ENCODE data around the gene PSMB9. TPM values are rescaled to one million over a fixed set of nuclear protein-coding genes. Genes with fewer than 3 reads are reported as not detected.

Gene PSMB9
- total and polyA plus RNA-seq, 9 of the 15 experiments (the other 6 are each of a cell fraction or from before 2014, with no cell fraction given): 1.1 to 3.7 (median 2.4) TPM

- TF ChIP-seq, protein P1, sequence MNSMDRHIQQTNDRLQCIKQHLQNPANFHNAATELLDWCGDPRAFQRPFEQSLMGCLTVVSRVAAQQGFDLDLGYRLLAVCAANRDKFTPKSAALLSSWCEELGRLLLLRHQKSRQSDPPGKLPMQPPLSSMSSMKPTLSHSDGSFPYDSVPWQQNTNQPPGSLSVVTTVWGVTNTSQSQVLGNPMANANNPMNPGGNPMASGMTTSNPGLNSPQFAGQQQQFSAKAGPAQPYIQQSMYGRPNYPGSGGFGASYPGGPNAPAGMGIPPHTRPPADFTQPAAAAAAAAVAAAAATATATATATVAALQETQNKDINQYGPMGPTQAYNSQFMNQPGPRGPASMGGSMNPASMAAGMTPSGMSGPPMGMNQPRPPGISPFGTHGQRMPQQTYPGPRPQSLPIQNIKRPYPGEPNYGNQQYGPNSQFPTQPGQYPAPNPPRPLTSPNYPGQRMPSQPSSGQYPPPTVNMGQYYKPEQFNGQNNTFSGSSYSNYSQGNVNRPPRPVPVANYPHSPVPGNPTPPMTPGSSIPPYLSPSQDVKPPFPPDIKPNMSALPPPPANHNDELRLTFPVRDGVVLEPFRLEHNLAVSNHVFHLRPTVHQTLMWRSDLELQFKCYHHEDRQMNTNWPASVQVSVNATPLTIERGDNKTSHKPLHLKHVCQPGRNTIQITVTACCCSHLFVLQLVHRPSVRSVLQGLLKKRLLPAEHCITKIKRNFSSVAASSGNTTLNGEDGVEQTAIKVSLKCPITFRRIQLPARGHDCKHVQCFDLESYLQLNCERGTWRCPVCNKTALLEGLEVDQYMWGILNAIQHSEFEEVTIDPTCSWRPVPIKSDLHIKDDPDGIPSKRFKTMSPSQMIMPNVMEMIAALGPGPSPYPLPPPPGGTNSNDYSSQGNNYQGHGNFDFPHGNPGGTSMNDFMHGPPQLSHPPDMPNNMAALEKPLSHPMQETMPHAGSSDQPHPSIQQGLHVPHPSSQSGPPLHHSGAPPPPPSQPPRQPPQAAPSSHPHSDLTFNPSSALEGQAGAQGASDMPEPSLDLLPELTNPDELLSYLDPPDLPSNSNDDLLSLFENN (IDR thresholded peaks at IDR 0.05; ENCODE audit: low read depth in 2 of 2, low read length in 2 of 2): no peak
- TF ChIP-seq GATA2 (CRISPR knock-in tag; IDR thresholded peaks at IDR 0.05): no peak; the same call in 1 of the 2 replicates
- peak; percentile 91 for TF ChIP-seq EHMT2 (IDR thresholded peaks at IDR 0.05)
- TF ChIP-seq ZNF407 (IDR thresholded peaks at IDR 0.05; ENCODE audit: low read depth): no peak
- TF ChIP-seq KAT2B (IDR thresholded peaks at IDR 0.05; ENCODE audit: low read depth, low read length): peak; percentile 58
- TF ChIP-seq ARID3B (CRISPR knock-in tag; IDR thresholded peaks at IDR 0.05; ENCODE audit: borderline replicate concordance): no peak
- TF ChIP-seq THRAP3 (IDR thresholded peaks at IDR 0.05; ENCODE audit: borderline replicate concordance): no peak
- no peak for TF ChIP-seq NR2F6 (CRISPR knock-in tag; IDR thresholded peaks at IDR 0.05)
These were observed at the start of gene PSMB9, which contains the start of gene TAP1 (continued) for GRCh38 chr6:32853541-32854375.

All from K562 (cell line).